Keratinocyte (primary cell): ENCODE measurements around the gene ZNF598. TPM values are rescaled to one million over a fixed set of nuclear protein-coding genes. Genes with fewer than 3 reads are reported as not detected.
A peak's percentile ranks its signal among the peaks of the same experiment; 100 is the strongest.

Experiments
- DNase-seq: peaks from one replicate; pipeline ENCODE4 v3.0.0-alpha.2; 2011; ENCODE audit warnings: low read depth, missing footprints, low spot score
- FAIRE-seq: peaks from 2 replicates; lab custom pipeline; 2011; peaks lifted over from hg19 to GRCh38; lab: Jason Lieb, UNC
- H2AFZ ChIP-seq: 2 replicates; pipeline ENCODE4 v1.6.0; 2012; ENCODE audit warnings: low read length, control low read depth, inconsistent platforms; ENCODE audit not compliant: control insufficient read depth
- H3K27ac ChIP-seq: 2 replicates; pipeline ENCODE4 v1.5.1; 2011; ENCODE audit warnings: low read length; ENCODE audit not compliant: control insufficient read depth, insufficient read depth
- H3K27me3 ChIP-seq: 3 replicates; pipeline ENCODE4 v1.6.0; 2011; ENCODE audit warnings: low read length; ENCODE audit not compliant: control insufficient read depth, insufficient read depth; ENCODE audit errors: extremely low read depth
- H3K36me3 ChIP-seq, 2 experiments: 2 replicates in 1 of 2; 3 replicates in 1 of 2; pipeline ENCODE4 v1.5.1; 2011; ENCODE audit warnings: low read length in 2 of 2, mild to moderate bottlenecking in 1 of 2; ENCODE audit not compliant: control insufficient read depth in 2 of 2, insufficient read depth in 2 of 2; ENCODE audit errors: extremely low read depth in 1 of 2
- H3K4me1 ChIP-seq: 3 replicates; pipeline ENCODE4 v1.5.1; 2011; ENCODE audit warnings: low read length; ENCODE audit not compliant: control insufficient read depth, insufficient read depth; ENCODE audit errors: extremely low read depth
- H3K4me2 ChIP-seq: 3 replicates; pipeline ENCODE4 v1.6.0; 2011; ENCODE audit warnings: low read depth, low read length; ENCODE audit not compliant: control insufficient read depth, insufficient read depth; ENCODE audit errors: extremely low read depth
- H3K4me3 ChIP-seq, 3 experiments: fragments of 200-600 bp in 1 of 3; sonication (generic) in 1 of 3; 2 replicates in 2 of 3; 3 replicates in 1 of 3; pipeline ENCODE4 v1.5.1; 2011 to 2016; ENCODE audit warnings: low read length in 3 of 3, mild to moderate bottlenecking in 3 of 3, control low read depth in 2 of 3, inconsistent platforms in 1 of 3, low read depth in 1 of 3, mixed read lengths in 1 of 3, mixed run types in 1 of 3, moderate library complexity in 1 of 3; ENCODE audit not compliant: control insufficient read depth in 2 of 3, insufficient read depth in 2 of 3; ENCODE audit errors: extremely low read depth in 1 of 3
- H3K79me2 ChIP-seq: 2 replicates; pipeline ENCODE4 v1.6.0; 2012; ENCODE audit warnings: low read length; ENCODE audit not compliant: control insufficient read depth, insufficient read depth
- H3K9ac ChIP-seq: 3 replicates; pipeline ENCODE4 v1.6.0; 2011; ENCODE audit warnings: low read length; ENCODE audit not compliant: control insufficient read depth, insufficient read depth; ENCODE audit errors: extremely low read depth
- H3K9me1 ChIP-seq: 3 replicates; pipeline ENCODE4 v1.6.0; 2011; ENCODE audit warnings: low read length; ENCODE audit not compliant: control insufficient read depth, insufficient read depth; ENCODE audit errors: extremely low read depth
- H3K9me3 ChIP-seq: 2 replicates; pipeline ENCODE4 v1.5.1; 2012; ENCODE audit warnings: low read depth, low read length; ENCODE audit not compliant: control insufficient read depth
- H4K20me1 ChIP-seq: 3 replicates; pipeline ENCODE4 v1.6.0; 2011; ENCODE audit warnings: low read length; ENCODE audit not compliant: control insufficient read depth, insufficient read depth; ENCODE audit errors: extremely low read depth
- CTCF ChIP-seq, 3 experiments: IDR thresholded peaks in 1 of 3; conservative IDR thresholded peaks in 1 of 3; optimal IDR thresholded peaks in 1 of 3; 2 replicates in 2 of 3; 3 replicates in 1 of 3; pipeline versions ENCODE3 to v1.5.1; 2011; ENCODE audit warnings: low read length in 3 of 3, mild to moderate bottlenecking in 3 of 3, moderate library complexity in 2 of 3, control low read depth in 1 of 3, inconsistent platforms in 1 of 3; ENCODE audit not compliant: insufficient read depth in 2 of 3; ENCODE audit errors: extremely low read depth in 1 of 3
- EZH2 ChIP-seq: IDR thresholded peaks from one replicate; pipeline ENCODE4 v1.6.1; 2012; ENCODE audit warnings: inconsistent platforms, mild to moderate bottlenecking, low read length, moderate library complexity
- dilution Hi-C: fragments of 300-500 bp; cut with MboI; formaldehyde crosslinking; loops from one replicate; pipeline ENCODE4 v1.7.0; 2020; ENCODE audit warnings: low sequenced_read_pairs; ENCODE audit not compliant: extremely low pct_ligation_motif_present
- polyA plus RNA-seq, 5 experiments: library from polyadenylated mRNA; depleted of rRNA in 3 of 5; stranded (reverse) in 3 of 5; stranded (forward) in 1 of 5; unstranded in 1 of 5; fragments of >200 nt; gene quantifications; 1 replicate in 1 of 5; 2 replicates in 3 of 5; 3 replicates in 1 of 5; pipeline versions ENCODE4 v1.2.1 to v1.2.3, GENCODE V29; 2011 to 2012; ENCODE audit warnings: missing spikeins in 2 of 5, low read depth in 1 of 5, low replicate concordance in 1 of 5

Gene ZNF598
- polyA plus RNA-seq, 1 donor (not counting 4 experiments of a cell fraction or from before 2014, with no cell fraction given) = 18.0 TPM

GRCh38 chr16:2056681-2057407 is 47.2 kb upstream of the ZNF598 start:
- DNase-seq (no peak), FAIRE-seq (no peak)
- H2AFZ ChIP-seq = no peak overlapping the region
- H3K36me3 ChIP-seq = peaks cover 8 to 26% of the 10 kb centered on the region in 2 experiments
- no peaks in the 10 kb centered on the region for H3K4me1 ChIP-seq
- no peak overlapping the region for H3K4me2 ChIP-seq
- dilution Hi-C loops = no loop called here
- no peak overlapping the region for H3K27ac ChIP-seq
- H3K4me3 ChIP-seq = no peak overlapping the region
- no peaks in the 10 kb centered on the region for H3K9me3 ChIP-seq
- TF ChIP-seq CTCF (optimal IDR thresholded peaks at IDR 0.05 in 1 of 3, IDR thresholded peaks at IDR 0.05 in 1 of 3, conservative IDR thresholded peaks at IDR 0.05 in 1 of 3; ENCODE audit: extremely low read depth in 1 of 3, insufficient read depth in 2 of 3, low read length in 3 of 3) (peak in 2 of 3 experiments; percentile 9 to 14), EZH2 (no peak)
- no peaks in the 10 kb centered on the region for H3K9me1 ChIP-seq
- no peaks in the 10 kb centered on the region for H3K27me3 ChIP-seq
- H4K20me1 ChIP-seq = peaks cover 2% of the 10 kb centered on the region
- H3K79me2 ChIP-seq = no peaks in the 10 kb centered on the region
- H3K9ac ChIP-seq = no peak overlapping the region

GRCh38 chr16:2056077-2056476 is 46.5 kb upstream of the ZNF598 start:
- no peak overlapping the region for H3K4me2 ChIP-seq
- H3K79me2 ChIP-seq = no peaks in the 10 kb centered on the region
- no peaks in the 10 kb centered on the region for H3K9me3 ChIP-seq
- no peak overlapping the region for H3K27ac ChIP-seq
- no peak for TF ChIP-seq EZH2
- peak in 1 of 3 experiments; percentile 12 for TF ChIP-seq CTCF (optimal IDR thresholded peaks at IDR 0.05 in 1 of 3, IDR thresholded peaks at IDR 0.05 in 1 of 3, conservative IDR thresholded peaks at IDR 0.05 in 1 of 3; ENCODE audit: extremely low read depth in 1 of 3, insufficient read depth in 2 of 3, low read length in 3 of 3)
- no peaks in the 10 kb centered on the region for H3K9me1 ChIP-seq
- no peaks in the 10 kb centered on the region for H4K20me1 ChIP-seq
- H3K36me3 ChIP-seq = peaks cover 8 to 26% of the 10 kb centered on the region in 2 experiments
- no peak overlapping the region for H2AFZ ChIP-seq
- no peak for DNase-seq
- no peaks in the 10 kb centered on the region for H3K27me3 ChIP-seq
- FAIRE-seq = no peak
- H3K9ac ChIP-seq = no peak overlapping the region
- dilution Hi-C loops = no loop called here
- no peaks in the 10 kb centered on the region for H3K4me1 ChIP-seq
- no peak overlapping the region for H3K4me3 ChIP-seq
